Activated CD4-positive, alpha-beta T cell treated with anti-CD3 and anti-CD28 coated beads, Interleukin-2, amount 50 U/mL, for 4 hours (primary cell): ENCODE data around the gene WIPF3.
"Not testable (repeated sequence)": the region's sequence is repeated elsewhere in the genome, so short reads cannot be mapped to it uniquely, and the experiment has no call there.

ENCODE experiments used
- DNase-seq, 2 experiments: peaks; one replicate each; pipeline ENCODE4 v3.0.0-alpha.2; 2020

Gene WIPF3

GRCh38 chr7:29883462-29884398 lies 77.4 kb downstream of the WIPF3 start:
- DNase-seq = no peak

DNA sequence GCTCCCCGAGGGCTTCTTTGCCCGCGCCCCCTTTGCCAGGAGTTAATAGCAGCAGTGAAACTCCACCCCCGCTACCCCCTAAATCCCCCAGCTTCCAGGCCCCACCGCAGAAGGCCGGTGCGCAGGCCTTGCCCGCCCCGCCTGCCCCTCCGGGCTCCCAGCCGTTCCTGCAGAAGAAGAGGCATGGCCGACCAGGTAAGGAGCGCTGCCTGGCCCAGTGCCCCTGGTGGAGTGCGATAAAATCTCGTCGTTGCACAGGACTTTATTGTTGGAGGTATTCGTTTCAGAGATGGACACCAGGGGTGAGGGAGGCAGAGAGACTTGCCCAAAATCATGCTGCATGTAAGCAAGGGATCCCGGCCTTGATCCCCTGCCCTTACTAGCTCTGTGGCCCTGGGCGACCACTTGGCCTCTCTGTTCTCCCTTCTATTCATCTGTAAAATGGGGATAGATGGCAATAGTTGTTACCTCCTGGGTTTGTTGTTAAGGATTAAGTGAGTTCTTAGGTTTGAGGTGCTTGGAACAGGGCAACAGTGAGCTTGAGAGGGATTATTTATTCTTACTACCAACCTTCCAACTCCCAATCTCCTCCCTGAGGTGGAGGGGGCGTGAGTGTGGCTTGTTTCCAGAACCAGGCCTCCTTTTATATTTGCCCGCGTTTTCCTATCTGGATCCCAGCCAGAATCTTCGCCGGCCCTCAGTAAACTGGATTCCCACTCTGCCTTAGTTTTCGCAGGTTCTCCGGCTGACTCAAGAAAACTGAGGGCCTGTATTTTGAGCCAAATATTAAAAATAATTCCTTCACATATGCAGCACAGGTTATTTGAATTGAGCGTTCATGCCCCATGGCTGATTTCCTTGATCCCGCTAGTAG lies 78.3 kb downstream of the WIPF3 start:
- no peak for DNase-seq

- DNase-seq = no peak
These were observed 79.3 kb downstream of the WIPF3 start for GRCh38 chr7:29885626-29886025.

DNA sequence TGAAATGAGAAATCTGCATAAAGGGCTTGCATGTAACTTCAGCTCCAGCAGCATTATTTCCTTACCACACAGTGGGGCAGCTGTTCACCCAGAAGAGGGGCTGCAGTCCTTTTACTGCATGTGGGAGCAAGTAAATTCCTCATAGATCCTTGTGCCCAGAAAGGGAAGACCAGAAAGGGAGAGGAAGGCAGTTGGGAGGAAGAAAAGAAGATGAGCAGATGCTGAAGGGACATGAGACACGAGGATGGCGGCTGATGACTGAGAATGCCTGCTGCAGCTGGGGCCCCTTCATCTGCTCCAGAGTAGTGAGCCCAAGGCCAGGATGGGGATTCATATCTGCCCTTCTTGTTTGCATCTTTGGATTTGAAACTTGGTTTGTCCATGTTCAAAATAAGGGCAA lies 80.5 kb downstream of the WIPF3 start:
- no peak for DNase-seq

- no peak for DNase-seq
These were observed 81.7 kb downstream of the WIPF3 start for GRCh38 chr7:29888006-29888405.

GRCh38 chr7:29889288-29889687 lies 83.0 kb downstream of the WIPF3 start:
- no peak for DNase-seq

- DNase-seq = no peak
These were observed 83.9 kb downstream of the WIPF3 start for GRCh38 chr7:29890251-29890650.

DNA sequence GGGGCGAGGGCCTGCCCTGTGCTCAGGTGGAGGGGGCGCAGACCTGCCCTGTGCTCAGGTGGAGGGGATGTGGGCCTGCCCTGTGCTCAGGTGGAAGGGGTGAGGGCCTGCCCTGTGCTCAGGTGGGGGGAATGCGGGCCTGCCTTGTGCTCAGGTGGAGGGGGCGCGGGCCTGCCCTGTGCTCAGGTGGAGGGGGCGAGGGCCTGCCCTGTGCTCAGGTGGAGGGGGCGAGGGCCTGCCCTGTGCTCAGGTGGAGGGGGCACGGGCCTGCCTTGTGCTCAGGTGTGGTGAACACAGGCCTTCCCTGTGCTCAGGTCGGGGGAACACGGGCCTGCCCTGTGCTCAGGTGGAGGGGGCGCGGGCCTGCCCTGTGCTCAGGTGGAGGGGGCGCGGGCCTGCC lies 84.5 kb downstream of the WIPF3 start:
- not testable (repeated sequence) for DNase-seq

GRCh38 chr7:29891766-29892165 lies 85.5 kb downstream of the WIPF3 start:
- DNase-seq = no peak

DNA sequence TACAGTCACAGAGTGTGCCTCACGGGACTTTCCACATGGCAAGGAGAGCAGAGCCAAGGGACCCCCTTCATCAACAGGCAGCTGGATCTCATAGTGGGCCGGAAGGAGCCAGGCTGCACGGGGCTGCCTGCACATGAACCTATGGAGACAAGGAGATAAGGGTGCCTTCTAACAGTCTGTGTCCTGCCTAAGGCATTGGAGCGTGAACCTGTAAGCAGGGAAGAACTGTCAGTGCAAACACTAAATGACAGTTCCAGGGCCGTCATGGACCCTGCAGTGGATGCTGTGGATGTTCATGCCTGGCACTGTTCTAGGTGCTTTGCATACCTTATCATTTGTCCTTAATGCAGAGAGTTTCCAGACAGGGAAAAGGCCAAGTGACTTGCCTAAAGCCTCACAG lies 85.9 kb downstream of the WIPF3 start:
- DNase-seq = no peak

DNA sequence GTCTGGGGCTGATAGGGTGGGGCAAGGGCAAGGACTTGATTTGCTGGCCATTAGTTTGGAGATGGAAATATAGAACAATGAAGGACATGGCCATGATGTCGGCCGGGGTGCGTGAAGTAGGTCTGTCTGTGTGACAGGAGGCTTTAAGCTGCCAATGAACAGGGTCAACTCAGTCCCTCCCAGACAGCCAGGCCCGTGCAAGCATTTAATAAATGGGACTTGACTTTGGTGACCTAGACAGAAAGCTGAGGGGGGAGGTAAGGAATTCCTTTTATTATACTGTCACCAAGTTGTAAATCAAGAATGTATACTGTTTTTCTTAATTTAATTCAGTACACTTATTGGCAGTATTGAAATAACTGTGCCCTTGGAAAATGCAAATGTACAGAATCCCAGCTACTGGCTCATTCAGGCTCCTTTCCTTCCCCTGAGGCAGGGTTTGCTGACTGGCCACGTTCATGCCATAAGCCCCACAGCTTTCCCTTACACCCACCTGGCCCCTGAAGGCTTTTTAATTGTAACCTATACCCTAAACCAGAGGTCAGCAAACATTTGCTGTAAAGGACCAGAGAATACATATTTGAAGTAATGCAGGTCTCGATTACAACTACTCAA lies 87.2 kb downstream of the WIPF3 start:
- no peak for DNase-seq

DNA sequence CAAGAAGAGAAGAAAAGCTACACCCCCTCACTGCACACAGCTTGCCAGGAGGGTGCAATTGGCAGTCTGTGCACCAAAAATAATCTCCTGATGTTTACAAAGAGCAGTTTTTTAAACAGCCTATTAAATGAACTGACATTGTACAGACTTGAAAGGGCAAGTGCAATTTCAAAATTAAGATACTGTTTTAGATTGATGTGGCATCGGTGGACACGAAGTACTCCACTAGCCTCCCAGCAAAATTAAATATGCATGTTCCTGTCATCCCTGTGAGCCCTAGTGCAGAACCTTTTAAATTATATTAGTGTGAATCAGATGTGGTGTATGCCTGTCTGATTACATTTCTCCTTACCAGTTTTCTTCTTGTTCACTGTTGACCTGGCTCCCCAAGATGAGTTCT lies 87.9 kb downstream of the WIPF3 start:
- no peak for DNase-seq

DNA sequence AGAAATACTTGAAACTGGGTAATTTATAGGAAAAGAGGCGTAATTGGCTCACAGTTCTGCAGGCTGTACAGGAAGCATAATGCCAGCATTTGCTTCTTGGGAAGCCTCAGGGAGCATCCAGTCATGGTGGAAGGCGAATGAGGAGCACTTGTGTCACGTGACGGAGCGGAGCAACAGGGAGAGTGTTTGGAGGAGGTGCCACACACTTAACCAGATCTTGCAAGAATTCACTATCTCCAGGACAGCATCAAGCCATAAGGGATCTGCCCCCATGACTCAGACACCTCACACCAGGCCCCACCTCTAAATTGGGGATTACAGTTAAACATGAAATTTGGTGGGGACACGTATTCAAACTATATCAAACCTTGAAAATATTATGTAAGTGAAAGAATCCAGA lies 89.3 kb downstream of the WIPF3 start:
- no peak for DNase-seq

GRCh38 chr7:29896685-29897411 lies 90.5 kb downstream of the WIPF3 start:
- no peak for DNase-seq

DNA sequence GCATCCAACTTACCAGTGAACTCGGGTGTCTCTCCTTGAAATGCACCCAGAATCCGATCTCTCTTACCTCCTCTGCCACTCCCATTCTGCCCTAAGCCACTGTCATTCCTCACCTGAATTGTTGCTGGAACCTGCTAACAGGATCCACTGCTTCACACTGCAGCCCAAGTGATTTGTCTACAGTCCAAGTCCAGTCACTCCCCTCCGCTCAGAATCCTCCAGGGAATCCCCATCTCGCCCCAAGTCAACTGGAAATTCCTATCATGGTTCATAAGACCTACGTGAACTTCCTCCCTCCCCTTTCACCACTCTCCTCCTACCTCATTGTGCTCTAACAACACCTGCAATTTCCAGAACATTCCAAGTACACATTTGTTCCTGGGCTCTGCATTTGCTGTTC lies 92.0 kb downstream of the WIPF3 start:
- no peak for DNase-seq

- DNase-seq = no peak
These were observed 94.4 kb downstream of the WIPF3 start for GRCh38 chr7:29900745-29901144.

DNA sequence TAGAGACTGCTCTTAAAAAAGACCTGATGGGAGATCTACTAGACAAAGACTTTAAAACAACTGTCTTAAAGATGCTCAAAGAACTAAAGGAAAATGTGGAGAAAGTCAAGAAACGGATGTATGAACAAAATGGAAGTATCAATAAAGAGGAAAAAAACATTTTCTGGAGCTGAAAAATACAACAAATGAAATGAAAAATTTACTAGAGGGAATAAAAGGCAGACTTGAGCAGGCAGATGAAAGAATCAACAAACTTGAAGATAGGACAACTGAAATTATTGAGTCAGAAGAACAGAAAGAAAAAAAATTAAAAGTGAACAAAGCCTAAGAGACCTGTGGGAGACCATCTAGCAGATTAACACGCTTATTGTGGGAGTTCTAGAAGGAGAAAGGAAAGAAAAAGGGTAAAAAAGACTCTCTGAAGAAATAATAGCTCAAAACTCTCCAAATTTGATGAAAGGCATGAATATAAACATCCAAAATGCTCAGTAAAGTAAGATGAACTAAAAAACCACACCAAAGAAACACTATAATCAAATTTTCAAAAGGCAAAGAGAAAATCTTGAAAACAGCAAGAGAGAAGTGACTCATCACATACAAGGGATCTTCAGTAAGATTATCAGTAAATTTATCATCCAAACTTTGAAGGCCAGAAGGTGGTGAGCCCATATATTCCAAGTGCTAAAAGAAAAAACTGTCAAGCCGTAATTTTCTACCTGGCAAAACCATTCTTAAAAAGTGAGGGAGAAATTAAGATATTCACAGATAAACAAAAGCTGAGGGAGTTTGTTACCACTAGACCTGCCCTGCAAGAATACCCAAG lies 100.1 kb downstream of the WIPF3 start:
- DNase-seq = no peak

DNA sequence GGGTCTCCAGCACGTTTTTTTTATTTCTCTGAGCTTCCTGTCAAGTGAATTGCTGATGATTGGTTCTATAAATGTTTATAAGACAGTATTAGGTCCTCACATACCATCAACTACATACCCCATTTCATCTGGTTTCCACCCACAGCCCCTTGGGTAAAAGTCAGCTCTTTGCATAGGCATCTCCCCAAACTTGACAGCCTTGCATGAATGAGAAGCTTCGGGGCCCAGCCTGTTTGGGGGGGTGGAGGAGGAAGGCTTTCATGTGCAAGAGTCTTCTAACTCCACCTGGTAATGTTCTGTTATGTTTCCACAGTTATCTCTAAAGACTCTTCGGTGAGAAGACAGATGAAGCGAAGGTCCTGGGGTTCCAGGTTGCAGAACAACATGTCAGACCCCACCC lies 107.9 kb downstream of the WIPF3 start:
- no peak for DNase-seq

- DNase-seq = no peak
These were observed 109.3 kb downstream of the WIPF3 start for GRCh38 chr7:29915481-29916215.

DNA sequence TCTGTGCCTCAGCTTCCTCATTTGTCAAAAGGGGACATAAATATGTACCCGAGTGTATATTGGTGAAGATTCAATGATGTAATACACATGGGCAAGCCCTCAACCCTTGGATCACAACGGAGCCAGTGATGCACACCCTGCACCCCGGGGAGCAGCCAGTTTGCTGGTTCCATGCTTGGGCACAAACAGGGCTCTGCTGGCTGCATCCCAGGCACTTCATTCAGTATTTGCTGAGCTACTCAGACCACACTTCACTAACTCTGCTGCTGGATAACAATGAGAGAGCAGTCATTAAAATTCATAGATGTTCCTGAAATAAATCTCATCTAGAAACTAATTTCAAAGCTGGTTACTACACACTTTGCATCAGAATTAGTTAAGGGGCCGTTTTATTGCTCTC lies 111.3 kb downstream of the WIPF3 start:
- no peak for DNase-seq

GRCh38 chr7:29918850-29919249 lies 112.5 kb downstream of the WIPF3 start:
- no peak for DNase-seq
